AG08395 (cell line): Measurements from ENCODE around the gene GALNT10.
A peak's percentile ranks its signal among the peaks of the same experiment; 100 is the strongest.

Experiments
- DNase-seq: peaks from one replicate; pipeline ENCODE4 v3.0.0; 2012; ENCODE audit warnings: mixed read lengths, low spot score

Gene GALNT10

GRCh38 chr5:154356020-154356655 lies 165.6 kb downstream of the GALNT10 start:
- peak; percentile 66 for DNase-seq

- DNase-seq = no peak
Measured at GRCh38 chr5:154356958-154357357, 166.4 kb downstream of the GALNT10 start.

- DNase-seq = no peak
Measured at GRCh38 chr5:154358516-154359220, 168.1 kb downstream of the GALNT10 start.

GRCh38 chr5:154359221-154359573 lies 168.7 kb downstream of the GALNT10 start:
- no peak for DNase-seq

GRCh38 chr5:154360241-154360640 lies 169.7 kb downstream of the GALNT10 start:
- DNase-seq = peak; percentile 53

GRCh38 chr5:154363411-154363810 lies 172.9 kb downstream of the GALNT10 start:
- DNase-seq = no peak

GRCh38 chr5:154364771-154365170 lies 174.2 kb downstream of the GALNT10 start:
- no peak for DNase-seq

GRCh38 chr5:154365823-154366222 lies 175.3 kb downstream of the GALNT10 start:
- peak; percentile 15 for DNase-seq

GRCh38 chr5:154366353-154366752 lies 175.8 kb downstream of the GALNT10 start:
- no peak for DNase-seq

GRCh38 chr5:154367101-154367500 lies 176.6 kb downstream of the GALNT10 start:
- no peak for DNase-seq

- peak; percentile 95 for DNase-seq
Measured at GRCh38 chr5:154368041-154368800, 177.7 kb downstream of the GALNT10 start.

GRCh38 chr5:154369682-154370081 lies 179.1 kb downstream of the GALNT10 start:
- no peak for DNase-seq

GRCh38 chr5:154370119-154370518 lies 179.6 kb downstream of the GALNT10 start:
- peak; percentile 34 for DNase-seq

- DNase-seq = no peak
Measured at GRCh38 chr5:154370813-154371212, 180.3 kb downstream of the GALNT10 start.

GRCh38 chr5:154371687-154372086 lies 181.2 kb downstream of the GALNT10 start:
- peak; percentile 78 for DNase-seq

- DNase-seq = no peak
Measured at GRCh38 chr5:154372661-154373060, 182.1 kb downstream of the GALNT10 start.

GRCh38 chr5:154373326-154373725 lies 182.8 kb downstream of the GALNT10 start:
- no peak for DNase-seq

GRCh38 chr5:154373729-154374179 lies 183.2 kb downstream of the GALNT10 start:
- no peak for DNase-seq

GRCh38 chr5:154374264-154374663 lies 183.7 kb downstream of the GALNT10 start:
- no peak for DNase-seq

GRCh38 chr5:154375329-154376008 lies 184.9 kb downstream of the GALNT10 start:
- DNase-seq = no peak

GRCh38 chr5:154376481-154376880 lies 185.9 kb downstream of the GALNT10 start:
- DNase-seq = no peak

- no peak for DNase-seq
Measured at GRCh38 chr5:154377754-154378533, 187.4 kb downstream of the GALNT10 start.
